Liver (tissue), 9 donors: Measurements from ENCODE around the gene LSAMP. TPM values are rescaled to one million over a fixed set of nuclear protein-coding genes. Genes with fewer than 3 reads are reported as not detected.

Experiments used
- DNase-seq: peaks from one replicate; pipeline ENCODE4 v3.0.0-alpha.2; 2017; ENCODE audit warnings: low spot score
- H3K27ac ChIP-seq, 2 donors: one replicate each; pipeline ENCODE4 v1.7.0; 2013; ENCODE audit warnings: inconsistent platforms in 2 of 2, low read length in 2 of 2, control low read depth in 1 of 2, low read depth in 1 of 2, mild to moderate bottlenecking in 1 of 2
- H3K27me3 ChIP-seq, 4 donors: one replicate each; pipeline versions ENCODE4 v1.6.1 to v1.7.0; 2013; ENCODE audit warnings: low read length in 3 of 4, inconsistent platforms in 1 of 4, mild to moderate bottlenecking in 1 of 4, moderate library complexity in 1 of 4; ENCODE audit not compliant: control insufficient read depth in 4 of 4, insufficient read depth in 4 of 4
- H3K36me3 ChIP-seq, 4 donors: one replicate each; pipeline versions ENCODE4 v1.6.1 to v1.7.0; 2013; ENCODE audit warnings: low read length in 3 of 4, mild to moderate bottlenecking in 3 of 4, low read depth in 1 of 4, moderate library complexity in 1 of 4; ENCODE audit not compliant: control insufficient read depth in 4 of 4, insufficient read depth in 3 of 4
- H3K4me1 ChIP-seq, 4 donors: one replicate each; pipeline versions ENCODE4 v1.6.1 to v1.7.0; 2013; ENCODE audit warnings: low read length in 3 of 4, mild to moderate bottlenecking in 3 of 4, moderate library complexity in 1 of 4; ENCODE audit not compliant: control insufficient read depth in 4 of 4, insufficient read depth in 4 of 4
- H3K4me3 ChIP-seq, 3 donors: one replicate each; pipeline versions ENCODE4 v1.6.1 to v1.7.0; 2013; ENCODE audit warnings: low read length in 3 of 3, control low read depth in 1 of 3, low read depth in 1 of 3, mild to moderate bottlenecking in 1 of 3
- H3K9ac ChIP-seq, 2 donors: one replicate each; pipeline ENCODE4 v1.7.0; 2013; ENCODE audit warnings: low read length in 2 of 2, mild to moderate bottlenecking in 2 of 2, moderate library complexity in 2 of 2, control low read depth in 1 of 2, low read depth in 1 of 2
- H3K9me3 ChIP-seq, 4 donors: one replicate each; pipeline versions ENCODE4 v1.6.1 to v1.7.0; 2013; ENCODE audit warnings: low read length in 3 of 4; ENCODE audit not compliant: control insufficient read depth in 4 of 4
- CTCF ChIP-seq: fragments of 150-350 bp; IDR thresholded peaks from 2 replicates; pipeline ENCODE4 v1.5.1; 2017; ENCODE audit warnings: improper control_type of control experiment, low read depth, low read length; ENCODE audit not compliant: missing input control
- EGR1 ChIP-seq, 2 donors: IDR thresholded peaks; 2 replicates each; pipeline ENCODE4 v1.6.1; 2016 to 2018; ENCODE audit warnings: antibody characterized with exemption in 2 of 2, low read depth in 2 of 2
- FOXA1 ChIP-seq: IDR thresholded peaks from 2 replicates; pipeline ENCODE4 v1.6.1; 2016; ENCODE audit warnings: antibody characterized with exemption
- FOXA2 ChIP-seq: IDR thresholded peaks from 2 replicates; pipeline ENCODE4 v1.6.1; 2016; ENCODE audit warnings: antibody characterized with exemption
- HNF4A ChIP-seq, 2 donors: conservative IDR thresholded peaks; 2 replicates each; pipeline ENCODE4 v1.6.1; 2016; ENCODE audit warnings: antibody characterized with exemption in 2 of 2, mild to moderate bottlenecking in 2 of 2
- JUND ChIP-seq, 2 donors: IDR thresholded peaks; 2 replicates each; pipeline ENCODE4 v1.6.1; 2016; ENCODE audit warnings: antibody characterized with exemption in 2 of 2
- MAX ChIP-seq: IDR thresholded peaks from 2 replicates; pipeline ENCODE4 v1.6.1; 2016; ENCODE audit warnings: antibody characterized with exemption
- NR2F2 ChIP-seq: IDR thresholded peaks from 2 replicates; pipeline ENCODE4 v1.6.1; 2016; ENCODE audit warnings: antibody characterized with exemption
- RAD21 ChIP-seq, 2 donors: IDR thresholded peaks; 2 replicates each; pipeline ENCODE4 v1.6.1; 2016; ENCODE audit warnings: antibody characterized with exemption in 2 of 2, mild to moderate bottlenecking in 2 of 2
- REST ChIP-seq: IDR thresholded peaks from 2 replicates; pipeline ENCODE4 v1.6.1; 2016; ENCODE audit warnings: antibody characterized with exemption, mild to moderate bottlenecking
- RXRA ChIP-seq, 2 donors: IDR thresholded peaks; 2 replicates each; pipeline ENCODE4 v1.6.1; 2017 to 2018; ENCODE audit warnings: antibody characterized with exemption in 2 of 2, mild to moderate bottlenecking in 1 of 2
- SP1 ChIP-seq: IDR thresholded peaks from 2 replicates; pipeline ENCODE4 v1.6.1; 2018; ENCODE audit warnings: antibody characterized with exemption, mild to moderate bottlenecking
- YY1 ChIP-seq: IDR thresholded peaks from 2 replicates; pipeline ENCODE4 v1.6.1; 2016; ENCODE audit warnings: antibody characterized with exemption, mild to moderate bottlenecking
- WGBS: extraction: QIAGEN DNeasy Blood & Tissue Kit; methylation state at CpG from one replicate; pipeline ENCODE4 v1.1.7; 2013; 5-methylcytosine and 5-hydroxymethylcytosine counted together
- polyA plus RNA-seq, 2 donors: library from polyadenylated mRNA; stranded (reverse) in 1 of 2; unstranded in 1 of 2; fragments of 200-250 nt in 1 of 2; fragments of >200 nt in 1 of 2; fragmentation: Nextera tagmentation in 1 of 2; extraction: Ambion mirVana in 1 of 2; gene quantifications; one replicate each; pipeline versions ENCODE4 v1.2.1 to v1.2.3, GENCODE V29; 2013 to 2015
- total RNA-seq, 2 donors: library from RNA; depleted of rRNA; stranded (reverse); fragments of >200 nt; gene quantifications; one replicate each; pipeline ENCODE4 v1.2.3, GENCODE V29; 2014
- donor health status: healthy.
- donor health status: healthy.
- donor health status: healthy.
- donor health status: healthy.
- donor health status: healthy.

Gene LSAMP
- total and polyA plus RNA-seq, 4 donors = 0.01 to 0.17 (median 0.06) TPM

GRCh38 chr3:115912372-115912771 is 532.9 kb downstream of the LSAMP start:
- no peak for DNase-seq
- TF ChIP-seq RAD21 (IDR thresholded peaks at IDR 0.05) = no peak
- no peak for TF ChIP-seq SP1
- TF ChIP-seq JUND (IDR thresholded peaks at IDR 0.05) = no peak
- no peak for TF ChIP-seq FOXA1
- TF ChIP-seq YY1 = no peak
- TF ChIP-seq MAX = no peak
- no peak for TF ChIP-seq HNF4A (conservative IDR thresholded peaks at IDR 0.05)
- no peak for TF ChIP-seq CTCF
- TF ChIP-seq NR2F2 = no peak
- no peak for TF ChIP-seq REST
- H3K4me1 ChIP-seq = no peaks in the 10 kb centered on the region

GRCh38 chr3:115905871-115906270 is 539.4 kb downstream of the LSAMP start:
- no peak for DNase-seq
- TF ChIP-seq EGR1 (IDR thresholded peaks at IDR 0.05; ENCODE audit: low read depth in 2 of 2) (no peak), JUND (IDR thresholded peaks at IDR 0.05) (no peak)
- Histone ChIP-seq H3K9me3 (no peaks in the 10 kb centered on the region), H3K36me3 (no peaks in the 10 kb centered on the region), H3K27me3 (no peaks in the 10 kb centered on the region), H3K9ac (no peak overlapping the region), H3K4me1 (no peaks in the 10 kb centered on the region), H3K4me3 (no peak overlapping the region), H3K27ac (no peak overlapping the region)
- 78% methylated on average over 2 of the region's 2 CpGs for WGBS

More at GRCh38 chr3:115912372-115912771, 532.9 kb downstream of the LSAMP start:
- H3K4me3 ChIP-seq = no peak overlapping the region
- H3K9ac ChIP-seq = no peak overlapping the region
- no peaks in the 10 kb centered on the region for H3K36me3 ChIP-seq
- no peaks in the 10 kb centered on the region for H3K27me3 ChIP-seq
- WGBS = 21% methylated on average over 2 of the region's 2 CpGs
- no peak overlapping the region for H3K27ac ChIP-seq
- no peaks in the 10 kb centered on the region for H3K9me3 ChIP-seq

- no peak for TF ChIP-seq RXRA (IDR thresholded peaks at IDR 0.05)
- no peak for TF ChIP-seq RAD21 (IDR thresholded peaks at IDR 0.05)
- TF ChIP-seq FOXA1 = no peak
- no peak for TF ChIP-seq FOXA2
- TF ChIP-seq YY1 = no peak
- no peak for TF ChIP-seq NR2F2
- Histone ChIP-seq H3K27ac (no peak overlapping the region), H3K4me1 (no peaks in the 10 kb centered on the region), H3K27me3 (no peaks in the 10 kb centered on the region), H3K9me3 (no peaks in the 10 kb centered on the region), H3K9ac (no peak overlapping the region), H3K36me3 (no peaks in the 10 kb centered on the region), H3K4me3 (no peak overlapping the region)
- 84% methylated on average over 2 of the region's 2 CpGs for WGBS
- no peak for DNase-seq
Observed at GRCh38 chr3:115903843-115904242, 541.4 kb downstream of the LSAMP start.
